TTC549 (cell line): ENCODE results near the gene ASIC3.
"Not testable (repeated sequence)": the region's sequence is repeated elsewhere in the genome, so short reads cannot be mapped to it uniquely, and the experiment has no call there.

Source experiments
- FAIRE-seq: peaks from 2 replicates; lab custom pipeline; 2012; peaks lifted over from hg19 to GRCh38; lab: Jason Lieb, UNC

The ASIC3 gene

DNA sequence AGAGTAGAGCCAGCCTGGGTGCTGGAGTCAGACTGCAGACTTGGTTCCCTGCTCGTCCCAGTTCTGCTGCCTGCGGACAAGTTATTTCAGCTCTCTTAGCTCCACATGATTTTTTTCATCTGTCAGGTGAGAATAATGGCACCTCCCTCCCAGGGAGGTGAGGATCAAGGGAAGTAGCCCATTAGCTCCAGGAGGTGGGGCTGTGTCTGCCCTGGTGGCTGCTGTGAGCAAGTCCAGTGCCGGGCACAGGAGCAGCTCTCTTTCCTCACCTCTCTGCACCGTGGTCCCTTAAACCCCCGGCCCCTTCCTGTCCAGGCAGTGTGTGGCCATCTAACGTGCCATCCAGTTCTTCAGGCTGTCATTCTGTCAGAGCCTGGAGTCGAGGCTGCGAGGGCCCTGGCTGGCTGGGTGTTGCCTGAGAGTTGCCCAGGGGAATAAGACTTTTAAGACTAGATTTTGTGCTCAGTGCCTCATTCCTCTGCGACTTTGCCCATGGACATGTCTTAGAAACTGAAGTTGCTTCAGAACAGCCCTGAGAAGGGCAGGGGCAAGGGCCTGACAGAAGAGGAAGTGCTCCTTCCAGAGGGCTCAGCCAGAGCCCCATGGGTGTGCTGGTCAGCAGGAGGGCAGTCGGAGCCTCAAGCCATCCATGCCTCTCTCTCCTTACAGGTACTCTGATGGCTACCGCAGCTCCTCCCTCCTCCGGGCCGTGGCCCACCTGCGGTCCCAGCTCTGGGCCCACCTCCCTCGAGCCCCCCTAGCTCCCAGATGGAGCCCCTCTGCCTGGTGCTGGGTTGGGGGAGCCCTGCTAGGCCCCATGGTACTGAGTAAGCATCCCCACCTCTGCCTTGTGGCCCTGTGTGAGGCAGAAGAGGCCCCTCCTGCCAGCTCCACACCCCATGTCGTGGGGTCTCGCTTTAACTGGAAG lies 15.1 kb upstream of the ASIC3 start:
- FAIRE-seq, result no peak

DNA sequence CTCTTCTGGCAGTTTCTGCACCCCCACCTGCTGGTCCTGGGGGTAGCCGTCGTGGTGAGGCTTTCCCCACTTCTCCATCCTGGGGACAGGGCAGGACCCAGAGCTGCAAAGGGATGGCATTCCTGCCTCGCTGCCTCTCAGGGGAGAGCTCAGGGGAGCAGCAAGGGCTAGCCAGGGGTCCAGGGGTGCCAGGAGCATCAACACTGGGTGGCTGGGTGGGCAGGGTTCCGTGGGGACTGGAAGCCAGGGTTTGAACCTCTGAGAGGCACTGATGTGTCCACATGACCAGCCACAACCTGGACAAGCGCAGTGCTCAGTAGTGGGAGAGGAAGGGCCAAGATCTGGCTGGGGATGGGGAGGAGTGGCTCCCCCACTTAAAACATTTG lies 14.5 kb upstream of the ASIC3 start:
- FAIRE-seq, result no peak

DNA sequence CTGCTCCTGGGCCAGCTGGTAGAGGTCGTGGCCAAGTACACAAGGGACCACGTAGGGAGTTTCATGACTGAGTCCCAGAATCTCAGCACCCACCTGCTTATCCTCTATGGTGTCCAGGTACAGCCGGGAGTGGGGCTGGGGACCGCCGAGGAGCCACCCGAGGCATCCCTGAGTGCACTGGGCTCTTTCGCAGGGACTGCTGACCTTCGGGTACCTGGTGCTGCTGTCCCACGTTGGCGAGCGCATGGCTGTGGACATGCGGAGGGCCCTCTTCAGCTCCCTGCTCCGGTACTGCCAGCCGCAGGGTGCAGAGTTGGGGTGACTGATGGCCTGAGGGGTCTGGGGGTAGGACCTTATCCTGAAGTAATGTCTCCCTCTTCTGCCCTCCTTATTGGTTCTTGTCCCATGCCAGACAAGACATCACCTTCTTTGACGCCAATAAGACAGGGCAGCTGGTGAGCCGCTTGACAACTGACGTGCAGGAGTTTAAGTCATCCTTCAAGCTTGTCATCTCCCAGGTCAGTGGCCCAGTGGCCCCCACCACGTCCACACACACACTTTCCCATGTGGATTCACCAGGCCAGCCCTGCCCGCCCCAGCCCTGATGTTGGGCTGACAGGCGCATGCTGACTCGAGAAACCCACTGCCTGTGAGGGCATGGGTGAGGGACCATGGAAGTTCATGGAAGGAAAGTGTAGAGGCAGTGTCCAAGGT lies 13.9 kb upstream of the ASIC3 start:
- no peak for FAIRE-seq

DNA sequence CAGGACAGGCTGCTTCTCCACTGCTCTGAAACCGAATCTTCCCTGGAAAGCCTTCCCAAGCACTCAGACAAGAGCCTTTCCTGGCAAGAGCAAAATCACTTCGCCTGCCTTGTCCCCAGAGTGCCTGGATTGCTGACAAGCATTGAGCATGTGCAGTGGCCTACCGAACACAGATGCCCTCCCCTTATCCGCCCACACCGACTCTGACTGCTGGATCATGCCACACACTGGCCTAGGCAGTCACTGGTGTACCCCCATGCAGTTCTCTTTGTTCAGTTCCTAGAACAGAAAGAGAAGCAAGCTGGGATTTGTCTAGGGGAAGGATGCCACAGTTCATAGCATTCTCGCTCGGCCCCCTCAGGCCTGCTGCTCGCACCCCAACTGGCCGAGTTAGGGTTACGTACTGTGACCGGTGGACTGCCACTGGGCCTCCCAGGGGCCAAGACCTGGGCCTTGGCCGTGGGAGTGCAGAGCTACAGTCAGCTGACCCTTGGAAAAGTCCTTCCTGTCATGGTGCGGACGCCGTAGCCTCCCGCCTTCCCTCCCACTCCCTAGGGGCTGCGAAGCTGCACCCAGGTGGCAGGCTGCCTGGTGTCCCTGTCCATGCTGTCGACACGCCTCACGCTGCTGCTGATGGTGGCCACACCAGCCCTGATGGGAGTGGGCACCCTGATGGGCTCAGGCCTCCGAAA lies 13.2 kb upstream of the ASIC3 start:
- FAIRE-seq, result no peak

GRCh38 chr7:151035902-151036301 lies 12.4 kb upstream of the ASIC3 start:
- no peak for FAIRE-seq

DNA sequence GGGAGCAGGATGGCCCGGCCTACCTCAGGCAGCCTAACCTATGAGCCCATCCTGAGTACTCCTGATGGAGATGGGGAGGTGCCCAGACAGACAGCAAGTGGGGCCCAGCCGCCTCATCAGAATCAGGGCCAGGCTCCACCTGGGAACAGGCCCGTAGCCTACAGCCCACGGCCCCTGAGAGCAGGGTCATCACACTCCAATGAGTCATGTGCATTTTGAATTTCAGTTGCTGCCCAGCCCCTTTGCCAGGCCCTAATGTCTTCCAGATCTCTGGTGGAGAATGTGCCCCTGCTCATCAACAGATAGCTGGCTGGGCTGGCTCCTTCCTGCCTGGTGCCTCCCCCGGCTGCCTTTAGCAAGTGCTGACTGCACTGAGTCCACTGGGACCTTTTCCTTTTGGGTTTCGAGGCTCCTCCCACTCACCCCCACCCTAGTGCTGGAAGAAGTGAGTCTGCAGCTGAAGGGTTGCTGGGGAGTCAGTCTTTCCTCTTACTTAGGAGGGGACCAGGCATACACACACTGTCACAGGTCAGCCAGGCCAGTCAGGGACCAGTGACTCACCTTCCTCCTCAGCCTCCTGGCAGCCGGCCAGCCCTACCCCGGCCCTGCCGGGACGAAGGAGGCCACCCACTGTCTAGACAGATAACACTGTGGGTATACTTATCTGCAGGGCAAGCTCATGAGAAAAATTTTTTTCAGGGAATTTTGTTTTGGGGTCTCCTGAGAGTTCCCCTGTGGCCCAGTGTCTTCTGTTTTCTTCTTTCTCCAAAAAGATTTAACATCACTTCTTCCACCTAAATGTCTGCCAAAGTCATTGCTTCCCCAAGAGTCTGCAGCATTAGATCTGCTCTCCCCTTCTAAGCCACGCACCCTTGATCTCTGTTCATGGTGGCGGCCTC lies 9.1 kb upstream of the ASIC3 start:
- no peak for FAIRE-seq

- FAIRE-seq, result no peak
These were observed 8.3 kb upstream of the ASIC3 start for GRCh38 chr7:151039850-151040548.

- FAIRE-seq, result no peak
These were observed 7.5 kb upstream of the ASIC3 start for GRCh38 chr7:151040616-151041375.

GRCh38 chr7:151043449-151043848 lies 4.9 kb upstream of the ASIC3 start:
- not testable (repeated sequence) for FAIRE-seq

- FAIRE-seq, result no peak
These were observed 4.4 kb upstream of the ASIC3 start for GRCh38 chr7:151043959-151044358.

DNA sequence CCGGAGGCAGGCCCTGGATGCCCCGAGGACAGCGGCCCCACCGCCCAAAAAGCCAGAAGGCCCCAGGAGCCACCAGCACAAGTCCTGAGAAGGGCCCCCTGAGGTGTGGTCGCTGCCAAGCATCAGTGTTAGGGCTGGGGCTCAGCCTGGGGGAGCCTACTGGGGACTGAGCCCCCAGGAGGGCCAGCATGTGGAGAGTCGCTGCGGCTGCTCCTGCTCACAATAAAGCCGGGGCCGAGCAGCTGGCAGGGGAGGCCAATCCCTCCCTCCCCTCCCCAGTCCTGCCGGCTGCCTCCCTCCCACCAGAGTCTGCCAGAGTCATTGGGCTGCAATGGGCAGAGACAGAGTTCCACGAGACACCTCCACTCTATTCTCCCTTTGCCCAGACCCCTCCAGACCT lies 3.1 kb upstream of the ASIC3 start:
- FAIRE-seq, result no peak

- FAIRE-seq, result no peak
These were observed 2.4 kb upstream of the ASIC3 start for GRCh38 chr7:151045967-151046366.

GRCh38 chr7:151046603-151047573 lies 1.4 kb upstream of the ASIC3 start:
- no peak for FAIRE-seq

DNA sequence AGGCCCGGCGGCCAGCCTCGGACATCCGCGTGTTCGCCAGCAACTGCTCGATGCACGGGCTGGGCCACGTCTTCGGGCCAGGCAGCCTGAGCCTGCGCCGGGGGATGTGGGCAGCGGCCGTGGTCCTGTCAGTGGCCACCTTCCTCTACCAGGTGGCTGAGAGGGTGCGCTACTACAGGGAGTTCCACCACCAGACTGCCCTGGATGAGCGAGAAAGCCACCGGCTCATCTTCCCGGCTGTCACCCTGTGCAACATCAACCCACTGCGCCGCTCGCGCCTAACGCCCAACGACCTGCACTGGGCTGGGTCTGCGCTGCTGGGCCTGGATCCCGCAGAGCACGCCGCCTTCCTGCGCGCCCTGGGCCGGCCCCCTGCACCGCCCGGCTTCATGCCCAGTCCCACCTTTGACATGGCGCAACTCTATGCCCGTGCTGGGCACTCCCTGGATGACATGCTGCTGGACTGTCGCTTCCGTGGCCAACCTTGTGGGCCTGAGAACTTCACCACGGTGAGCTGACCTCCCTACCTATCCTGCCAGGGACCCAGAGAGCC lies 656 bp downstream of the ASIC3 start:
- FAIRE-seq, result no peak

- no peak for FAIRE-seq
These were observed 2.8 kb downstream of the ASIC3 start for GRCh38 chr7:151051108-151051507.

DNA sequence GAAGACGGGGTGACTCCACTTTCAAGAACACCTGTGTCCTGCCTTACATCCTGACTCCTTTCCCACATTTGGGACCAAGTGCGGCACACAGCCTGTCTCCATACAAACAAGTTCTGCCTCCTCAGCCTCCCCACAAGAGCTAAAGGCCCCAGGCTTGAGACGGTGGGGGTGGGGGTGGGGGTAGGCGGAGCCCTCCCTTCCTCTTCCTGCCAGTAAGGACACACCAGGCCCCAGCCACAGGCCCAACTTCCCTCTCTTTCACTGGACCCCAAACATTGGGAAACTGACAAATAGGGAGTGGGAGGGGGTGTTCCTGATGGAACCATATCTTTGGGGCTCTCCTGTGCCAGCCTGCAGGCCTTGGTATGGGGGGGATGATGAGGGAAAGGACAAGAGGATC lies 4.8 kb downstream of the ASIC3 start:
- no peak for FAIRE-seq

GRCh38 chr7:151053751-151054150 lies 5.4 kb downstream of the ASIC3 start:
- no peak for FAIRE-seq

- FAIRE-seq, result no peak
These were observed 7.9 kb downstream of the ASIC3 start for GRCh38 chr7:151056283-151056665.
